Tibial artery (tissue), 4 donors: ENCODE results near the gene LMOD2.

Source experiments
- DNase-seq, 2 donors: peaks; one replicate each; pipeline ENCODE4 v3.0.0-alpha.2; 2019
- H3K27ac ChIP-seq, 2 donors: fragments of 200-600 bp; sonication (generic) in 1 of 2; 1 replicate in 1 of 2; 2 replicates in 1 of 2; pipeline ENCODE4 v1.5.1; 2018 to 2019; ENCODE audit warnings: mild to moderate bottlenecking in 1 of 2
- H3K27me3 ChIP-seq, 2 donors: fragments of 200-600 bp; sonication (generic) in 1 of 2; one replicate each; pipeline versions ENCODE4 v1.5.1 to v1.6.0; 2016 to 2019
- H3K36me3 ChIP-seq, 3 donors: fragments of 200-600 bp; sonication (generic) in 2 of 3; one replicate each; pipeline ENCODE4 v1.5.1; 2016 to 2019; ENCODE audit warnings: mild to moderate bottlenecking in 2 of 3
- H3K4me1 ChIP-seq, 4 donors: fragments of 200-600 bp; sonication (generic) in 2 of 4; 1 replicate in 3 of 4; 2 replicates in 1 of 4; pipeline ENCODE4 v1.5.1; 2016 to 2019
- H3K4me3 ChIP-seq, 2 donors: fragments of 200-600 bp; sonication (generic) in 1 of 2; 1 replicate in 1 of 2; 2 replicates in 1 of 2; pipeline ENCODE4 v1.5.1; 2018 to 2019; ENCODE audit warnings: mild to moderate bottlenecking in 2 of 2
- H3K9me3 ChIP-seq, 3 donors: fragments of 200-600 bp; sonication (generic) in 1 of 3; one replicate each; pipeline ENCODE4 v1.5.1; 2016 to 2019
- intact Hi-C: fragments of 100-400 bp; cut with DNase I; formaldehyde crosslinking; loops from one replicate; pipeline ENCODE4 v1.15.0; 2023; ENCODE audit warnings: low total_unique reads
- TF ChIP-seq, protein P1 (sequence below), 2 experiments: fragments of 200-600 bp in 1 of 2; fragments of 450-650 bp in 1 of 2; IDR thresholded peaks; one replicate each; pipeline ENCODE4 v1.5.1; 2017 to 2019; ENCODE audit warnings: antibody characterized with exemption in 2 of 2, mild to moderate bottlenecking in 1 of 2, moderate library complexity in 1 of 2

The LMOD2 gene

DNA sequence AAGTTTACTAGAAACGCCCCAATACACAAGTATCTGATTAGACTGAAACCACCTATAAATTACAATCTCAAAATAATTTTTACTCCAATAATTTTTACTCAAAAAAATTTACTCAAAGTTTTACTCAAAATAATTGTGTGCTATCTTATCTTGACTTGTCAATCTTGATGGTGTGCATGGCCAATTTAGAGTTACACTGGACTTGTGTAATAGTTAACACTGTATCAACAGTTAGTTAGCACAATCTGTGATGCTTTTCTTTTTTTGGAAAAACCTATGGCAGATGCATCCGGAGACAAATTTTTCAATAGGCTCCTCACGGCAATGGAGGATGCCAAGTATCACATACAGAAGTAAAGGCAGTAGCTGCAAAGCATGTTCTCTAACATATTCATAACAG, 24.9 kb downstream of the LMOD2 start:
- peaks cover 5 to 18% (median 16%) of the 10 kb centered on the region in 3 donors for H3K36me3 ChIP-seq
- TF ChIP-seq, protein P1, sequence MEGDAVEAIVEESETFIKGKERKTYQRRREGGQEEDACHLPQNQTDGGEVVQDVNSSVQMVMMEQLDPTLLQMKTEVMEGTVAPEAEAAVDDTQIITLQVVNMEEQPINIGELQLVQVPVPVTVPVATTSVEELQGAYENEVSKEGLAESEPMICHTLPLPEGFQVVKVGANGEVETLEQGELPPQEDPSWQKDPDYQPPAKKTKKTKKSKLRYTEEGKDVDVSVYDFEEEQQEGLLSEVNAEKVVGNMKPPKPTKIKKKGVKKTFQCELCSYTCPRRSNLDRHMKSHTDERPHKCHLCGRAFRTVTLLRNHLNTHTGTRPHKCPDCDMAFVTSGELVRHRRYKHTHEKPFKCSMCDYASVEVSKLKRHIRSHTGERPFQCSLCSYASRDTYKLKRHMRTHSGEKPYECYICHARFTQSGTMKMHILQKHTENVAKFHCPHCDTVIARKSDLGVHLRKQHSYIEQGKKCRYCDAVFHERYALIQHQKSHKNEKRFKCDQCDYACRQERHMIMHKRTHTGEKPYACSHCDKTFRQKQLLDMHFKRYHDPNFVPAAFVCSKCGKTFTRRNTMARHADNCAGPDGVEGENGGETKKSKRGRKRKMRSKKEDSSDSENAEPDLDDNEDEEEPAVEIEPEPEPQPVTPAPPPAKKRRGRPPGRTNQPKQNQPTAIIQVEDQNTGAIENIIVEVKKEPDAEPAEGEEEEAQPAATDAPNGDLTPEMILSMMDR (IDR thresholded peaks at IDR 0.05): no peak
- no peaks in the 10 kb centered on the region for H3K9me3 ChIP-seq
- H3K27me3 ChIP-seq: no peaks in the 10 kb centered on the region
- intact Hi-C loops: loop anchor here (5.0 kb wide), 1 partner anchor 187 kb away; no protein-coding TSS in a partner anchor
- no peaks in the 10 kb centered on the region for H3K4me1 ChIP-seq
- no peak overlapping the region for H3K27ac ChIP-seq
- no peak overlapping the region for H3K4me3 ChIP-seq
- DNase-seq: no peak

DNA sequence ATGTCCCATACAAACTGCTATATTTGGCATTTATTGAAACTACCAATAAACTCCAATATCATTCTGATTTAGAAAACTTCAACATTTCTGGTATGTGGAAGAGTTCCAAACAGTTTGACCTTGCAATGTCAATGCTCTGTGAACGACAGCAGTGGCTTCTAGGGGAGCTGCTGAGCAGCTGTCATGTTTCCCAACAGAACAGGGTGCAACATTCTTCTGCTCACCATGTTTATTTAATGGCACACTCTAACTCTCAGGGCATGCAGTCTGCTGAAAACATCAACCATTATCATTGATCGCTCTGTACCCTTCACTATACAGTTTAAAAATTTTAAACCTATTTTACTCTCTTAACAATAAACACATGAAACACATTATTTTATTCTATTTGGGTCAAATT, 25.9 kb downstream of the LMOD2 start:
- DNase-seq: no peak
- H3K4me3 ChIP-seq: no peak overlapping the region
- TF ChIP-seq, protein P1 (IDR thresholded peaks at IDR 0.05): no peak
- H3K27me3 ChIP-seq: no peaks in the 10 kb centered on the region
- no peak overlapping the region for H3K27ac ChIP-seq
- peaks cover 5 to 18% (median 16%) of the 10 kb centered on the region in 3 donors for H3K36me3 ChIP-seq
- intact Hi-C loops: loop anchor here (5.0 kb wide), 1 partner anchor 186 kb away; no protein-coding TSS in a partner anchor
- H3K4me1 ChIP-seq: no peaks in the 10 kb centered on the region
- no peaks in the 10 kb centered on the region for H3K9me3 ChIP-seq

DNA sequence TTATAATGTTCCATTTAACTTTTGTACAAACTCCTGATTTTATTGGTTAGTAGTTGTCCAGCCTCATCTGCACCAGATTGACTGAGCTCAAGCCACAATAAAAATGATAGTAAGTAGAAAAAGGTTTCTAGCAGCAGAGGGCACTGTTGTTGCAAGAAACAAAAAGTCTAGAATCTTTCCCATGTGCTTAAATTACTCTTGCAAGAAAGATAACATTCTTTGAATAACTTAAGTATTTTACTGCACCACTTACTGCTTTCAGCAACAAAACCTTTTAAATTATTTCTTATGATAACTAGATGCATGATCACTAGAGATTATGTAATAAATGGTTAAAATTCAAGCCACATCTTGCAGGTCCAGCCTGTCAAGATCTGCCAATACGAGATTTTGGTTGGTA, 27.0 kb downstream of the LMOD2 start:
- Histone ChIP-seq H3K9me3 (no peaks in the 10 kb centered on the region), H3K4me1 (no peaks in the 10 kb centered on the region), H3K27me3 (no peaks in the 10 kb centered on the region), H3K36me3 (peaks cover 5 to 25% (median 16%) of the 10 kb centered on the region in 3 donors), H3K4me3 (no peak overlapping the region), H3K27ac (no peak overlapping the region)
- intact Hi-C loops: loop anchor here (5.0 kb wide), 1 partner anchor 185 kb away; no protein-coding TSS in a partner anchor
- TF ChIP-seq, protein P1 (IDR thresholded peaks at IDR 0.05): peak; percentile 50 to 54
- no peak for DNase-seq

- Histone ChIP-seq H3K27ac (no peak overlapping the region), H3K9me3 (no peaks in the 10 kb centered on the region), H3K4me3 (no peak overlapping the region), H3K36me3 (peaks cover 10 to 29% (median 25%) of the 10 kb centered on the region in 3 donors), H3K4me1 (no peaks in the 10 kb centered on the region), H3K27me3 (no peaks in the 10 kb centered on the region)
- intact Hi-C loops: no loop called here
- TF ChIP-seq, protein P1 (IDR thresholded peaks at IDR 0.05): no peak
- no peak for DNase-seq
These were observed 31.5 kb downstream of the LMOD2 start for GRCh38 chr7:123687161-123687560.

DNA sequence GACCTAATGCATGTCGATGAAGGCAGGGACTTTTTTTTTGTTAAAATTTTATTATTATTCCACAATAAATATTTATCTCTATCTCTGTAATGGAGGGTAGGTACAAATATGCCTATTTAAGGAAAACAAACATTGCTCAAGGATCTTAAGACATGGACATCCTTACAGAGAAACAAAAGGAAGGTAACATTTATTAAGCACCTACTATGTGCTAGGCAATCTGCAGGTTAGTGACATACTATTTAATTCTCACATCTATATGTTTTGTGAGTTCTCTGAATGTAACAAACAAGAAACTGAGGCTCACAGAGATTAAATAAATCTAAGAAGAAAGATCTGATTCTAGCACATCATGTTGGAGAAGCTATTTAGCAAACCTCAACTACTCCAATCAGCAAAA, 32.1 kb downstream of the LMOD2 start:
- no peaks in the 10 kb centered on the region for H3K4me1 ChIP-seq
- H3K27ac ChIP-seq: no peak overlapping the region
- H3K9me3 ChIP-seq: no peaks in the 10 kb centered on the region
- H3K27me3 ChIP-seq: no peaks in the 10 kb centered on the region
- intact Hi-C loops: no loop called here
- no peak for DNase-seq
- peaks cover 15 to 34% (median 30%) of the 10 kb centered on the region in 3 donors for H3K36me3 ChIP-seq
- no peak overlapping the region for H3K4me3 ChIP-seq
- TF ChIP-seq, protein P1 (IDR thresholded peaks at IDR 0.05): no peak

GRCh38 chr7:123689250-123689649, 33.6 kb downstream of the LMOD2 start:
- TF ChIP-seq, protein P1 (IDR thresholded peaks at IDR 0.05): no peak
- intact Hi-C loops: no loop called here
- no peak overlapping the region for H3K27ac ChIP-seq
- H3K36me3 ChIP-seq: peaks cover 16 to 41% (median 40%) of the 10 kb centered on the region in 3 donors
- H3K9me3 ChIP-seq: no peaks in the 10 kb centered on the region
- no peak overlapping the region for H3K4me3 ChIP-seq
- no peaks in the 10 kb centered on the region for H3K27me3 ChIP-seq
- DNase-seq: no peak
- no peaks in the 10 kb centered on the region for H3K4me1 ChIP-seq
